Stimulated activated CD4-positive, alpha-beta T cell treated with anti-CD3 and anti-CD28 coated beads, Interleukin-1b, Interleukin-23, amount 100 ng/mL, for 48 hours (primary cell): ENCODE data around the gene NAV3.
A peak's percentile ranks its signal among the peaks of the same experiment; 100 is the strongest.
"Not testable (repeated sequence)": the region's sequence is repeated elsewhere in the genome, so short reads cannot be mapped to it uniquely, and the experiment has no call there.

ENCODE experiments used
- DNase-seq: peaks from one replicate; pipeline ENCODE4 v3.0.0-alpha.2; 2020

NAV3 gene

GRCh38 chr12:78198896-78199295, 368.2 kb downstream of the NAV3 start:
- no peak for DNase-seq

- no peak for DNase-seq
Observed at GRCh38 chr12:78199926-78200325, 369.2 kb downstream of the NAV3 start.

- DNase-seq, result no peak
Observed at GRCh38 chr12:78204926-78205325, 374.2 kb downstream of the NAV3 start.

- no peak for DNase-seq
Observed at GRCh38 chr12:78208092-78208491, 377.4 kb downstream of the NAV3 start.

GRCh38 chr12:78209846-78210505, 379.3 kb downstream of the NAV3 start:
- DNase-seq, result no peak

- no peak for DNase-seq
Observed at GRCh38 chr12:78210506-78210860, 379.8 kb downstream of the NAV3 start.

GRCh38 chr12:78210894-78211302, 380.2 kb downstream of the NAV3 start:
- no peak for DNase-seq

- no peak for DNase-seq
Observed at GRCh38 chr12:78220811-78221210, 390.1 kb downstream of the NAV3 start.

GRCh38 chr12:78224154-78224553, 393.5 kb downstream of the NAV3 start:
- no peak for DNase-seq

- no peak for DNase-seq
Observed at GRCh38 chr12:78226763-78227162, 396.1 kb downstream of the NAV3 start.

- peak; percentile 8 for DNase-seq
Observed at GRCh38 chr12:78229591-78230101, 399.0 kb downstream of the NAV3 start.

- DNase-seq, result no peak
Observed at GRCh38 chr12:78232756-78233155, 402.1 kb downstream of the NAV3 start.

- DNase-seq, result no peak
Observed at GRCh38 chr12:78236264-78236663, 405.6 kb downstream of the NAV3 start.

- no peak for DNase-seq
Observed at GRCh38 chr12:78239544-78239943, 408.9 kb downstream of the NAV3 start.

GRCh38 chr12:78240827-78241226, 410.1 kb downstream of the NAV3 start:
- no peak for DNase-seq

GRCh38 chr12:78241446-78241845, 410.8 kb downstream of the NAV3 start:
- DNase-seq, result no peak

GRCh38 chr12:78244916-78245507, 414.3 kb downstream of the NAV3 start:
- no peak for DNase-seq

- no peak for DNase-seq
Observed at GRCh38 chr12:78248321-78248720, 417.6 kb downstream of the NAV3 start.

- DNase-seq, result no peak
Observed at GRCh38 chr12:78249578-78249977, 418.9 kb downstream of the NAV3 start.

- not testable (repeated sequence) for DNase-seq
Observed at GRCh38 chr12:78257662-78258061, 427.0 kb downstream of the NAV3 start.

- DNase-seq, result no peak
Observed at GRCh38 chr12:78260976-78261375, 430.3 kb downstream of the NAV3 start.

- no peak for DNase-seq
Observed at GRCh38 chr12:78261901-78262300, 431.2 kb downstream of the NAV3 start.
